Lung (tissue), 12 donors: Measurements from ENCODE around the gene IDH2. TPM values are rescaled to one million over a fixed set of nuclear protein-coding genes. Genes with fewer than 3 reads are reported as not detected.
A peak's percentile ranks its signal among the peaks of the same experiment; 100 is the strongest.

ENCODE experiments used
- ATAC-seq: fragments of 200-7000 bp; cut with Tn5 transposase; one replicate; pipeline ENCODE4 v1.9.1; 2020; ENCODE audit warnings: moderate number of reproducible peaks; ENCODE audit not compliant: insufficient read depth, low FRiP score
- DNase-seq, 3 donors: peaks; one replicate each; pipeline ENCODE4 v3.0.0-alpha.2; 2013 to 2017
- H3K27ac ChIP-seq, 2 donors: one replicate each; pipeline ENCODE4 v1.5.1; 2013; ENCODE audit warnings: mild to moderate bottlenecking in 2 of 2, moderate library complexity in 2 of 2, control low read depth in 1 of 2, inconsistent platforms in 1 of 2, low read depth in 1 of 2, low read length in 1 of 2
- H3K27me3 ChIP-seq, 3 donors: one replicate each; pipeline ENCODE4 v1.5.1; 2013; ENCODE audit warnings: low read length in 2 of 3; ENCODE audit not compliant: control insufficient read depth in 3 of 3, insufficient read depth in 3 of 3
- H3K36me3 ChIP-seq, 4 donors: one replicate each; pipeline ENCODE4 v1.5.1; 2013; ENCODE audit warnings: low read length in 4 of 4, mild to moderate bottlenecking in 1 of 4, moderate library complexity in 1 of 4; ENCODE audit not compliant: control insufficient read depth in 4 of 4, insufficient read depth in 4 of 4
- H3K4me1 ChIP-seq, 5 donors: one replicate each; pipeline ENCODE4 v1.5.1; 2013; ENCODE audit warnings: low read length in 5 of 5, mild to moderate bottlenecking in 2 of 5, moderate library complexity in 1 of 5; ENCODE audit not compliant: control insufficient read depth in 5 of 5, insufficient read depth in 5 of 5
- H3K4me3 ChIP-seq: one replicate; pipeline ENCODE4 v1.5.1; 2013; ENCODE audit warnings: mild to moderate bottlenecking, control low read depth, moderate library complexity
- H3K9ac ChIP-seq, 2 donors: one replicate each; pipeline ENCODE4 v1.5.1; 2013; ENCODE audit warnings: low read length in 2 of 2, control low read depth in 1 of 2; ENCODE audit not compliant: insufficient read depth in 1 of 2
- H3K9me3 ChIP-seq, 4 donors: one replicate each; pipeline ENCODE4 v1.5.1; 2013; ENCODE audit warnings: low read length in 3 of 4, mild to moderate bottlenecking in 1 of 4, moderate library complexity in 1 of 4; ENCODE audit not compliant: control insufficient read depth in 4 of 4, insufficient read depth in 3 of 4
- CTCF ChIP-seq: IDR thresholded peaks from 2 replicates; pipeline ENCODE4 v1.5.1; 2012; ENCODE audit warnings: mild to moderate bottlenecking; ENCODE audit errors: control extremely low read depth, extremely low read depth
- WGBS, 2 donors: extraction: QIAGEN DNeasy Blood & Tissue Kit; methylation state at CpG; one replicate each; pipeline ENCODE4 v1.1.7; 2013; 5-methylcytosine and 5-hydroxymethylcytosine counted together
- polyA plus RNA-seq, 2 donors: library from polyadenylated mRNA; stranded (reverse); fragments of 200-250 nt; gene quantifications; one replicate each; pipeline ENCODE4 v1.2.1, GENCODE V29; 2013
- total RNA-seq, 2 donors: library from RNA; depleted of rRNA in 1 of 2; stranded (reverse); fragments of >200 nt in 1 of 2; gene quantifications; one replicate each; pipeline ENCODE4 v1.2.1, GENCODE V29; 2014 to 2021
- donor health status: control.
- donor health status: control.
- donor health status: Bipolar disorder and iron deficiency.
- donor health status: healthy.
- donor health status: DM: yes; HTN: yes; CAD: no.

IDH2 gene
- total and polyA plus RNA-seq, 4 donors = 52.0 to 85.8 (median 72.3) TPM

DNA sequence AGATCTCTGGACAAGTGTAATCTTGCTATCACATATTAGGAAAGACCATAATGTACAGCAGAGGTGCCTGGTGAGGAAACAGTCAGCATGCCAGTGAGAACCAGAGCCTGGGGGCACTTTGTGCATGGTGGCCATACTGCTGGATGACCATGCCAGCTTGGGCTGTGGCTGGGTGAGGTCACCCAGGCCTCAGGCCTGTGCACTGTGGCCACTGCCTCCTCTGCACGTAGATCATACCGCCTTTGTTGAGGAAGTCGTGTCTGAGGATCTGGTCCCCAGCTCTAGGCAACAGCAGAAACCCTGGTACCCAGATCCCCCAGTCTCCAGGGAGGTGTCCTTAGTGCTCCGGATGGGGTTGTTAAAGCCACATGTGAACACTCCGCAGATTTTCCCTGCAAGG lies 62.3 kb downstream of the IDH2 start:
- Histone ChIP-seq H3K27ac (peak overlapping the region in 1 of 2 donors; percentile 26), H3K9me3 (no peaks in the 10 kb centered on the region), H3K36me3 (peaks cover 0 to 2% (median under 1%) of the 10 kb centered on the region in 4 donors), H3K9ac (peak overlapping the region in 1 of 2 donors; percentile 27), H3K4me3 (no peak overlapping the region), H3K27me3 (no peaks in the 10 kb centered on the region), H3K4me1 (peaks cover 0 to 42% (median 28%) of the 10 kb centered on the region in 5 donors)
- ATAC-seq (no peak), DNase-seq (no peak)
- no peak for TF ChIP-seq CTCF
- WGBS, 2 donors = 50 to 53% methylated on average over 5 of the region's 5 CpGs

GRCh38 chr15:90038632-90039095 lies 63.6 kb downstream of the IDH2 start:
- no peaks in the 10 kb centered on the region for H3K36me3 ChIP-seq
- ATAC-seq = no peak
- H3K9me3 ChIP-seq = no peaks in the 10 kb centered on the region
- peak overlapping the region in 1 of 2 donors; percentile 62 for H3K27ac ChIP-seq
- H3K4me1 ChIP-seq = peaks cover 0 to 55% (median 41%) of the 10 kb centered on the region in 5 donors
- no peak for TF ChIP-seq CTCF
- H3K27me3 ChIP-seq = no peaks in the 10 kb centered on the region
- no peak overlapping the region for H3K9ac ChIP-seq
- DNase-seq = no peak
- WGBS, 2 donors = 32 to 51% methylated on average over 3 of the region's 3 CpGs
- H3K4me3 ChIP-seq = no peak overlapping the region

DNA sequence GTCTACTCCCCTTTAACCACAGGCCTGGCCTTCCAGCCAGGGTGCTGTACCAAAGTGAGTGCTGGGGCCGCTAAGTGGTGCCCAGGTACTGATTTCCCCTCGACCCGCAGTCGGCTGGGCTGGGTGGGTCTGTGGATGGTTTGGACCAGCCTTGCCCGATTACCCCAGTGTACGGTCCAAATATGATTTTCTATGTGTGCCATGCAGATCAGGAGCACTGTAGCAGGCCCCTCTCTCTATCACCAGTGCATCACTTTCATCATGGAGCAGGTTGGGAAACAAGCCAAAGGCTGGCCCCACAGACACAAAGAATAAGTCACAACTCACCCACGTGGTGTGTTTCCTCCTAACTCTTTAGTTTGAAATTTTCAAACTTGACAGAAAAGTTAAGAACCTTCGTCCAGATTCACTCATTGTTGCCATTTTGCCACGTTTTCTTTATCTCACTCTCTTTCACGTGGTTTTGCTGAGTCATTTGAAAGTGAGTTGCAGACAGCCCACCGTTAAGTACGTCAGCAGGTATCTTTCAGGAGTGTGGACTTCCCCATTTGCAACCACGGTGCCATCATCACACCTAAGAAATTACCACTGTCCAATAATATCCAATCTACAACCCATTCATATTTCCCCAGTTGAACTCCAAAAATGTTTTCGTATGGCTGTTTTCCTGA lies 64.2 kb downstream of the IDH2 start:
- H3K27me3 ChIP-seq = no peaks in the 10 kb centered on the region
- DNase-seq (peak in 1 of 3 donors; percentile 52), ATAC-seq (no peak)
- no peak for TF ChIP-seq CTCF
- H3K4me1 ChIP-seq = peaks cover 0 to 57% (median 45%) of the 10 kb centered on the region in 5 donors
- 46 to 59% methylated on average over 14 of the region's 14 CpGs for WGBS, 2 donors
- no peaks in the 10 kb centered on the region for H3K36me3 ChIP-seq
- no peaks in the 10 kb centered on the region for H3K9me3 ChIP-seq
- H3K4me3 ChIP-seq = no peak overlapping the region
- peak overlapping the region in 1 of 2 donors; percentile 85 for H3K27ac ChIP-seq
- no peak overlapping the region for H3K9ac ChIP-seq
